ENCODE measurements around the gene ZNF497.
"Not testable (repeated sequence)": the region's sequence is repeated elsewhere in the genome, so short reads cannot be mapped to it uniquely, and the experiment has no call there.

Gene ZNF497

GRCh38 chr19:58348080-58348479 is 14.5 kb downstream of the ZNF497 start:
- DNase-seq (ENCODE audit: low spot score), result not testable (repeated sequence)

DNA sequence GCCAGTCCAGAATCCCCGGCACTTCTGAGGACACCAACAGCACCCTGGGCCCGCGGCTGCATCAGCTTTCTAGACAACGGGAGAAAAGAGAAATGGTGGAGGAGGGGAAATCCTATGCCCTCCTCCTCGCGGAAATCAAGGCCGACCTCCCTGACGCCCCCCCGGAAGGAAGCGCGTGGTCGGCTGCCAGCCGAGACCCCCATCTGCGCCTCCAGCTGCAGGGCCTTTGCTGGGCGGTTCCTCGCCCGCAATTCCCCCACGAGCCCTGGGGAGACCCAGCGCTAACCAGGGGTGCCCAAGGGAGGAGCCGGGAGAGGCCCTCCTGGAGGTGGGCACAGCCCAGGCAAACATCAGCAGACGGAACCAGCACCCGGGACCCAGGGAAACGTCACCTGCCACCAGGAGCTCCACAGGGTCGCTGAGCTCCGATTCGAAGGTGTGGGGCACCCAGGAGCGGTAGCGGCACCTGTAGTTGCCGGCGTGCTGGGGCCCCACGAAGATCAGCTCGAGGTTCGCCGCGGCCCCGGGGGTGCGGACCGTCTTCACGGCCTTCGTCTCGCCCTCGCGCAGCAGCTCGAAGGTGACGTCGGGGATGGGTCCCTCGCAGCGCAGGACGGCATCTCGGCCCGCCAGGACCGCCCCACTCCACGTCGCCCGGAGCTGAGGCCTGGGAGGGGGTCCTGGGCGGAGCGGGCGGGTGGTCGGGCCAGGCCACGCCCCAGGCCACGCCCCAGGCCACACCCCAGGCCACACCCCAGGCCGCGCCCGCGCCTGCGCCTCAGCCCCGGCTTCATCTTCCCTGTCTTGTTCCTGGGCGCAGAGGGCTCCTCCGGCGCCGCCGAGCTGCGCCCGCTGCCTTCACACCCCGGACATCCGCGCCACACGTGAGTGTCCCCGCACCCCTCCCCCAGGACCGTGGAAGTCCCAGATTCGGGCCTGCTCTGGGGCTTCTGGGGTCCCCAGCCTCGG is 15.3 kb downstream of the ZNF497 start:
- peak; percentile 62 for DNase-seq (ENCODE audit: low spot score)

DNA sequence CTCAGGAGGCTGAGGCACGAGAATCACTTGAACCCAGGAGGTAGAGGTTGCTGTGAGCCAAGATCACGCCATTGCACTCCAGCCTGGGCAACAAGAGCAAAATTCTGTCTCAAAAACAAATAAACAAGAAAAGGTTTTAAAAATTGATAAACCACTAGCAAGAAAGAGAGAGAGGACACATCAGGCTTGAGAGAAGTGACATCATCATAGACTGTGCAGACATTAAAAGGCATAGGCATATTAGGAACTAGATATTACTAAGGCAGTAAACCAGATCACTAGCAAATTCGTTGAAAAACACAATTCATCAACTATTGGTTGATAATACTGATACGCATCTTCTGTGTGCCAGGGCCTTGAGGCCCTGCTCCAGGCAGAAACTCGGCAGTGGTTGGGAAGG is 17.0 kb downstream of the ZNF497 start:
- DNase-seq (ENCODE audit: low spot score), result no peak

- no peak for DNase-seq (ENCODE audit: low spot score)
Measured at GRCh38 chr19:58338825-58339558, 23.6 kb downstream of the ZNF497 start.

GRCh38 chr19:58338336-58338735 is 24.2 kb downstream of the ZNF497 start:
- no peak for DNase-seq (ENCODE audit: low spot score)

- no peak for DNase-seq (ENCODE audit: low spot score)
Measured at GRCh38 chr19:58336820-58337219, 25.7 kb downstream of the ZNF497 start.

- no peak for DNase-seq (ENCODE audit: low spot score)
Measured at GRCh38 chr19:58336216-58336615, 26.3 kb downstream of the ZNF497 start.

DNA sequence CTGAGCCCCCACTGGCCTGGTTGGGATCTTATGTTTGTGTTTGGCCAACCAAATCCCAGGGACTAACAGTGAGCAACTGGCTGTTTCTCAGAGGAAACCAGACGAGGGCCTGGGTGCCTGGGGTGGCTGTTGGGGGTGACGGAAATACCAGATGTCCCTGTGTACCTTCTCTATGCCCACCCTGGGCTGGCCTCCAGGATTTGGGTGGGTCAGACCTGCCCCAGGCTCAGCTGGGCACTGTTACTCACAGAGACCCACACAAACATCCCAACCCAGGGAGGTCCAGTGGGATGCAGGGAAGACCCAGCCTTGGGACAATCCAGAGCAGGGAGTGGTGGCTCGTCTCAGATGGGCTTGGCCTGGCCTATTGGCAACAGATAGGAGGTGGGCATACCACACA is 26.9 kb downstream of the ZNF497 start:
- no peak for DNase-seq (ENCODE audit: low spot score)

DNA sequence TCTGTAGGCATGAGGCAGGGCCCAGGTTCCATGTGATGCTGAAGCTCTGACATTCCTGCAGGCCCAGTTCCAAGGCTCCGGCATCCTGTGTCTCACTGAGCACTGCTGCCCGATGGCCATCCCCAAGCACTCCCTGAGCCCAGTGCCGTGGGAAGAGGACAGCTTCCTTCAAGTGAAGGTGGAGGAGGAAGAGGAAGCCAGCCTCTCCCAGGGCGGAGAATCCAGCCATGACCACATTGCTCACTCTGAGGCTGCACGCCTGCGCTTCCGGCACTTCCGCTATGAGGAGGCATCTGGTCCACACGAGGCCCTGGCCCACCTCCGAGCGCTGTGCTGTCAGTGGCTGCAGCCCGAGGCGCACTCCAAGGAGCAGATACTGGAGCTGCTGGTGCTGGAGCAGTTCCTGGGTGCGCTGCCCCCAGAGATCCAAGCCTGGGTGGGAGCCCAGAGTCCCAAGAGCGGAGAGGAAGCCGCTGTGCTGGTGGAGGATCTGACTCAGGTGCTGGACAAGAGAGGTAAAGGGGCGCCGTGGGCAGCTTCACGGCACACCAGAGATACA is 27.8 kb downstream of the ZNF497 start:
- no peak for DNase-seq (ENCODE audit: low spot score)

GRCh38 chr19:58332697-58333096 is 29.9 kb downstream of the ZNF497 start:
- DNase-seq (ENCODE audit: low spot score), result no peak

GRCh38 chr19:58330458-58330857 is 32.1 kb downstream of the ZNF497 start:
- no peak for DNase-seq (ENCODE audit: low spot score)

- peak; percentile 7 for DNase-seq (ENCODE audit: low spot score)
Measured at GRCh38 chr19:58328999-58329398, 33.6 kb downstream of the ZNF497 start.

- DNase-seq (ENCODE audit: low spot score), result peak; percentile 91
Measured at GRCh38 chr19:58326914-58327726, 35.4 kb downstream of the ZNF497 start, which contains the start of gene ZSCAN22. TSS of gene ZSCAN22 (plus strand) at chr19:58326994. CDS start at chr19:58334803, 7,809 bp downstream.

- no peak for DNase-seq (ENCODE audit: low spot score)
Measured at GRCh38 chr19:58326501-58326913, 36.0 kb downstream of the ZNF497 start.

- DNase-seq (ENCODE audit: low spot score), result peak; percentile 10
Measured at GRCh38 chr19:58325311-58326022, 37.1 kb downstream of the ZNF497 start.

DNA sequence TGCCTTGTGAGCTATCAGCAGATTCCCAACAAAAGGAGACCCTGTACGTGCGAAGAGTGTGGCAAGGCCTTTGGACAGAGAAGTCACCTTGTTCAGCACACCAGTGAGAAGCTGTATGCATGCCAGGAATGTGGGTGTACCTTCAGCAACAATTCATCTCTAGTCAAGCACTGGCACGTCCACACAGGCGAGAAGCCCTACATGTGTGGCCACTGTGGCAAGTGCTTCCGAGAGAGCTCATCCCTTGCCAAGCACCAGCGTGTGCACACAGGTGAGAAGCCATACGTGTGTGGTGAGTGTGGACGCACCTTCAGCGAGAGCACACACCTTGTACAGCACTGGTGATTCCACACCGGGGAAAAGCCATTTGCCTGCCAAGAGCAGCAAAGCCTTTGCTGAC is 43.3 kb downstream of the ZNF497 start:
- no peak for DNase-seq (ENCODE audit: low spot score)

DNA sequence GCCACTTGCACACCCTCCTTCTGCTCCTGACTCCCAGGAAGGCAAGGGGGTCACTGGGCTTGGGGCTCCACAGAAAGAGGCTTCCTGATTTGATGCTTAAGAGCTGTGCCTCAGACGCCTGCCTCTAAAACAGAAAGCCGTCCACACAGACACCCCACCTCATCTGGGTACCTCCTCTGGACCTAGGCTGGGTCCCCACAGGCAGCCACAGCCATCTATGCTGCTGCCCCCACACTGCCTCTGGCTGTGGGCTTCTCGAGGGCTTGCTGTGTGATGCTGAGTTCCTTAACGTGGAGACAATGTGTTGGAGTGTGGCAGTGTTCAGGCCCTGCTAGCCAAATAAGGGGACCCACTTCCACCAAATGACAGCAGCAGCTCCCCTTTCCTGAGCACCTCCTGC is 44.3 kb downstream of the ZNF497 start:
- no peak for DNase-seq (ENCODE audit: low spot score)

DNA sequence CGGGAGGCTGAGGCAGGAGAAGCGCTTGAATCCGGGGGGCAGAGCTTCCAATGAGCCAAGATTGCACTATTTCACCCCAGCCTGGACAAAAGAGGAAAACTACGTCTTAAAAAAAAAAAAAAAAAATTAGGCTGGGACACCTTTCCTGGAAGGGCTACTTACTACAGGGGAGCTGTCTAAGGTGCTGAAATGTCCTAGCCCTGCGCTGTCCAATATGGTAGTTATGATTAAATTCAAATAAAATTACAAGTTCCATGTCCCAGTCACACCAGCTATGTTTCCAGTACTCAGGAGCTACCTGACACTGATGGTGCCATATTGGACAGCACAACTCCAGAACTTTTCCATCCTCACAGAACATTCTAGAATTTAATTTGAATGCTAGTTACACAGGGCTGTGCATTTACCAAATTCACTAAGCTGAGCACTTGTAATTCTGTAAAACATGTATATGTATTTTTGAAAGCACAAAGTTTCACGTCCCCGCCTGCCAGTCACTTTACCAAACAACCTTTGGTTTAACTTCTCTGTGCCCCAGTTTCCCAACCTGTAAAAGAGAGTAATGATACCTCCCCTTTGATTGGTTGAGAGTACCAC is 45.0 kb downstream of the ZNF497 start:
- DNase-seq (ENCODE audit: low spot score), result no peak

- no peak for DNase-seq (ENCODE audit: low spot score)
Measured at GRCh38 chr19:58315580-58315979, 47.0 kb downstream of the ZNF497 start.

GRCh38 chr19:58311345-58311865 is 51.1 kb downstream of the ZNF497 start:
- no peak for DNase-seq (ENCODE audit: low spot score)

Measured in CD4-positive, alpha-beta T cell treated with Interleukin-2 at 100 ng/mL for 4 hours (primary cell).